Left hindlimb (tissue), 1 donor: ENCODE results near the gene ZNF618.

ENCODE experiments used
- DNase-seq: peaks from one replicate; pipeline ENCODE4 v3.0.0-alpha.2; 2018

Gene ZNF618

DNA sequence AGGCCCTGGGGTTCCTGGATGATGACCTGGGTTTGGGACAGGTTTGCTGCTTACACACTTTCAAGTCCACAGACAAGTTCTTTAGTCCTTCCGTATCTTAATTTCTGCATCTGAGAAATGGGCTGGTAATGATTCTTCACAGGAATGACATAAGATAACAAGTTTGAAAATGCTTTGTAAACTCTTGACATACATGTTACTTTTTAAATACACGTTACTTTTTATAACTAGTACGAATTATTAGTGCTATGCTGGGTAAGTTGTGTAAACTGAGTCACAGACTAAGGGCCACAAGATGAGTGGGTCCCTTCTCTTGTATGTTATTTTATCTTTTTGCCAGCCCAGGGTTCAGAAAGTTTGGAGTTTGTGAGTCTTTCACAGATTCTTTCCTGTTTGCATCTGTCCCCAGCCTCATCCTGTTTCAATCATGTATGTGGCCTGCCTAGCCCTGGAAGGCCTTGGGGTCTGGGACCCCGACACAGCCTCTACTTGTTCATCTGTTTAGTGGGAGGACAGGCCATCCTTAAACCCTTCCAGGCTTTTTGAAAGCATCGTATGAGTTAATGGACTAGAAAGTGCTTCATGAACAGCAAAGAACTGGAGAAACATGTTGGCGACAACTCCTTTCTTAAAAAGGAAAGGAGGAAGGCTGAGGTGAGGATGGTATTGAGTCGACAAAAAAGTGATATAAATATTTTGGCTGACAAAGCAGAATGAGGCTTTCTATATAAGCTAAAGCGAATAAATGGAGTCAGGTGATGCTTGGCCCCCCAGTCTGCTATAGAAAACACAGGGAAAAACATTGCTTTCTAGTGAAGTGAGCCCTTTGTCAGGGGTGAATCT lies 9.3 kb downstream of the ZNF618 start:
- DNase-seq: no peak

DNA sequence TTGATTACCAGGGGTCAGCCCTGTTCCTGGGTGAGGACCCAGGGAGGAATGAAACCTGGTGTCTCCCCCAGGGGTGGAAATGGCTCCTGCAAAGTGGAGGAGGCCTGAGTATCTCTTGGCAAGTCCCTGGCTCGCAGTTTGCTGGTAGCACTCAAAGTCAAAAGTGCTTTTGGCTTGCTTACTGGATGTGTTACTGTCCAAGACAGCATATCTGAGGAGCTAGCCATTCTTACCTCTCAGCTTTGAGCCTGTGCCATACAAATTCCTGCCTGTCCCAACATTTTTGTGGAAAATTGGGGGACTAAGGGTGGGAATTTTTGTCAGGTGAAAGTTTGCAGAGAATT lies 9.9 kb downstream of the ZNF618 start:
- no peak for DNase-seq

GRCh38 chr9:113886466-113886865 lies 10.4 kb downstream of the ZNF618 start:
- DNase-seq: no peak

GRCh38 chr9:113886933-113887332 lies 10.8 kb downstream of the ZNF618 start:
- DNase-seq: no peak

DNA sequence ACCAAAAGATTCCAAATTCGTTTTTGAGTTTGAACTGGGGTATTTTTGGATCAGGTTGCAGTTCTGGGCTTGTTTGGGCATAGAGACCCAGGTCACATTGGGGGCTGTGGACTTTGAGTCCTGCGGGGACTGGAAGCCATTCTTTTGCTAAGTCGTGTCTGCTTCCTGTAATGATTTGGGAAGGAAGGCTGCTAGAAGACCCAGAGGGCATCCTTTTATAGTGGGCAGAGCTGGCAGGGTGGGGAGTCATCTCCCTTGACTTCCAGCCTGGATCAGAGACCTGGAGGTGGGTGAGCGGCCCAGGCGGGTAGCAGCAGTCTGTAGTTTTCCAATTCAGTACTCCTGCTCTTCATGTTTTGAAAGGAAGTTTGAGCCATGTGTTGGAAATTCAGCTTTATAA lies 11.3 kb downstream of the ZNF618 start:
- no peak for DNase-seq

DNA sequence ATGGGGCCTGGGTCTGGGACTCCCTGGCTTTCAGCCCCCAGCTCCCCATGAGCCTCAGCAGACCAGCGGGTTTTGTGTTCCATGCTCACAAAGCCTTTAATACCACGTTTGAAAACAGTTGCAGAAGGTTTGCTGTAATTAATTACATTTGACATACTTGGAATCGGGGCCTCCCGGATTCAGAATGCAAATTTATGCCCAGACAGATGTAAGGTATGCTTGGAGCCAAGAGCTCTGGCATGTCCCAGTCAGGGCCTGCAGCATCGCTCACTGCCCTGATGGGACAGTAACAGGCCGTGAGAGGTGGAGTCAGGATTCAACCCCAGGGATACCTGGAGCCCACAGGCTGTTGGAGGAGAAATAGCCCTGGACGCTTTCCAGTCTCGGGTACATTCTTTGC lies 12.2 kb downstream of the ZNF618 start:
- no peak for DNase-seq

DNA sequence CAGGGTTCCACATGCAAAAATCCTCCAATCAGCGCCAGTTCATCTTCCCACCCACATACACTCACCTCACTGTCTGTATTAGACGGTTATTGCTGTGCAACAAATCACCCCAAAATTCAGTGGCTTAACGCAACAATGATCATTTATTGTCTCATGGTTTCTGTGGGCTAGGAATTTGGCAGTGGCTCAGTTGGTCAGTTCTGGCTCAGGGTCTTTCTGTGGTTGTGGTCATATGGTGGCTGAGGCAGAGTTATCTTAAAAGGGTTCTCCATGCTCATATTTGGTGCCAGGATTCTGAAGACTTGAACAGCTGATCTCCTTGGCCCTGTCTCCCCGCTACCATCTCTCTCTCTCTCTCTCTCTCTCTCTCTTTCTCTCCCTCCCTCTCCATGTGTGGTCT lies 12.9 kb downstream of the ZNF618 start:
- DNase-seq: no peak

- DNase-seq: no peak
These were observed 14.6 kb downstream of the ZNF618 start for GRCh38 chr9:113890704-113891103.

DNA sequence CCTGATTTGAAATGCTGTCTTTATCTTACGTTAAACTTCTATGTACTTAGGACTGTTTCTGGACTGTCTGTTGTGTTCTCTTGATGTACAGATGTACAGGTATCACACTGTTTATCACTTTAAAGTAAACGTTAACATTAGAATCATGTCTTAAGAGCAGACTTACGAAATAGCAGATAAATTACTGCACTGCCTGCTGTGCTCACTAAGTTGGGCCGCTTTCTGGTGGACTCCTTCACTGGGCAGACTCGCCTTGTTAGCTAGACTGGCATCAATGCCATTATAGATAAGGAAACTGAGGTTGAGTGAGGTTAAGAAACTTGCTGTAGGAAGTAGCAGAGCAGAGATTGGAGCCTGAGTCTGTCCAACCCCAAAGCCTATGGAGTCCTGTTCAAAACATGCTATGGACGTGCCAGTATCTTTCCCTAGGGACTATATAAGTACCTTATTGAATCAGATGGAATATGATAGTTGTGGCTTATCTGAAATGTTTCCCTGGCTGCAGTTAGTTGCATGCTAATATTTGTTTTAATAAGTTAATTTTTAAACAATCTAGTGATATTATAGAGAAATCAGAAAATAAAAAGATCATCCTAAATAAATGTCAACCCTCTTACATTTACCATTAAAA lies 16.9 kb downstream of the ZNF618 start:
- DNase-seq: no peak

- no peak for DNase-seq
These were observed 18.1 kb downstream of the ZNF618 start for GRCh38 chr9:113894166-113894565.

DNA sequence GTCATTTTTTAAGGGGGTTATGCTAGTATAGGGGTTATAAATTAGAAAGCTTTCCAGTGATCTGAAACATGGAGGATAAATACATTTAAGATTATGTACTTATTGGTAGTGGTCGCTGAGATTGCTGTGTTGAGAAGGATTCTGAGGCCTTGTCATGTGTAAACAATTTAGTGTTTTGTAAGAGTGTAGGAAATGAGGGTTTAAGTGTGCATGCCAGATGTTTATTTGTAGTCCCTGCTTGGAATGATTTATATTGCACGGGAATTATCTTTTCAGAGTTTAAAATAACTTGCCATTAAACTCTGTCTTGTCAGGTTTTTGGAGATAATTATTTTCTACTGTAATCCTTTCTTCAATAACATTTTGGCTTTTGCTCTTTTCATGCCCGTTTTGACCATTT lies 19.4 kb downstream of the ZNF618 start:
- DNase-seq: no peak

- DNase-seq: no peak
These were observed 20.6 kb downstream of the ZNF618 start for GRCh38 chr9:113896713-113897112.

DNA sequence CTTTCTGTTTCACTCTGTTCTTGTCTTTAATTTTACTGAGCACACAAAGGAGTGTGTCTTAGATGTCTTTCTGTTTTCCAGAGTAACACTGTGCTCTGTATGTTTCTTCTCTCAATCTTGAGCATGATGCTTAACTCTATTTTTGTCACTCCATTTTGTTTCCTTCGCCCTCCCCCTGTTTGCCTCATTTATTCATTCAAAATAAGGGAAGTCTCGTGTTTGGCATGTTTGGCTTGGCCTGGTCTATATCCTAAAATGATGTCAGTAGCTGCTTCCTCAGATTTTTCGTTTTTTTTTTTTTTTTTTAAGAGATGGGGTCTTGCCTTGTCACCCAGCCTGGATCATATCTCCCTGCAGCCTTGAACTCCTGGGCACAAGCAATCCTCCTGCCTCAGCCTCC lies 22.0 kb downstream of the ZNF618 start:
- no peak for DNase-seq

GRCh38 chr9:113898596-113898995 lies 22.5 kb downstream of the ZNF618 start:
- no peak for DNase-seq

DNA sequence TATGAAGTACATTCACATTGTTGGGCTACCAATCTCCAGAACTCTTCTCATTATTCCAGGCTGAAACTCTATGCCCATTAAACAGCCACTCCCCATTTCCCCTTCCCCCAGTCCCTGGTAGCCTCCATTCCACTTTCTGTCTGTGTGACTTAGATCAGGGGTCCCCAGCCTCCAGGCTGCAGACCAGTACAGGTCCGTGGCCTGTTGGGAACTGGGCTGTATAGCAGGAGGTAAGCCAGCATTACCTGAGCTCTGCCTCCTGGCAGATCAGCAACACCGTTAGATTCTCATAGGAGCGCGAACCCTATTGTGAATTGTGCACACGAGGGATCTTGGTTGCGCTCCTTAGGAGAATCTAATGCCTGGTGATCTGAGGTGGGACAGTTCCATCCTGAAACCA lies 23.1 kb downstream of the ZNF618 start:
- no peak for DNase-seq

- peak; percentile 39 for DNase-seq
These were observed 25.1 kb downstream of the ZNF618 start for GRCh38 chr9:113901221-113901688.

DNA sequence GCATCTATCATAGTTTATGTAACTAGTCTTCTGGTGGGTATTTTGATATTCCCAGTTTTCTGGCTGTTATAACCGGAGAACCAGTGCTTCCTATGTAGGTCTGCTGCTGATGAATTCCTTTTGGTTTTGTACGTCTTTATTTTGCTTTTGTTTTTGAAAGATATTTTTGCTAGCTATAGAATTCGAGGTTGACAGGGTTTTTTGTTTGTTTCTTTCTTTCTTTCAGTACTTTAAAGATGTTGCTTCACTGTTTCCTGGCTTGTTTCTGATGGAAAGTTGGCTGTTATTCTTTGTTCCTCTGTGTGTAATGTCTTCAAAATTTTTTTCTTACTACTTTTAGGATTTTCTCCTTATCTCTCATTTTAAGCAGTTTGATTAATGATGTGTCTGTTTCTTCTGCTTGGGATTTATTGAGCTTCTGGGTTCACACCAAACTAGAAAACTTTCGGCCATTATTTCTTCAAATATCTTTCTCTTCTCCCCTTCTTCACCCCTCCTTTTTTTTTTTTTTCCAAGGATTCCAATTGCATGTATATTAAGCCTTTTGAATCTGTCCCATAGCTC lies 27.5 kb downstream of the ZNF618 start:
- no peak for DNase-seq

GRCh38 chr9:113906411-113907110 lies 30.5 kb downstream of the ZNF618 start:
- DNase-seq: no peak

DNA sequence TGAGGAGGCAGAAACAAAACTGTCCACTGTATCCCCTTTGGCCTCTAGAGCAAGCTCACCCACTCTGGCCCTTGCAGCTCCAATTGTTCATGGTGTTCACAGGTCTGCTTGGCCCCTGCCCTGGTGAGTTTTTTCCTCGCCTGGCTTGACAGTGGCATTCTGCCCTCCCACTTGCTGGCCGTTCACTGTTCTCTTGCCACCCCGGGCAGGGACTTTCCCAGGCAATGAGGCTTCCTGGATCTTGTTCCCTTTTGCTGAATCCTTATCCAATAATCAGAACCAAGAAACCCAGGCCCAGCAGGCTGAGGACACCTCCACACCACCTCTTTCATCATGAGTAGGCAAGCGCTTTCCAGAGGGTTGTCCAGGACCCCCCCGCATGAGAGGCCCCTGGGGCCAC lies 31.2 kb downstream of the ZNF618 start:
- DNase-seq: no peak

GRCh38 chr9:113909421-113909820 lies 33.3 kb downstream of the ZNF618 start:
- DNase-seq: no peak

GRCh38 chr9:113910036-113910639 lies 34.0 kb downstream of the ZNF618 start:
- DNase-seq: no peak

- no peak for DNase-seq
These were observed 35.9 kb downstream of the ZNF618 start for GRCh38 chr9:113911850-113912557.

GRCh38 chr9:113912816-113913215 lies 36.7 kb downstream of the ZNF618 start:
- no peak for DNase-seq
